GM12891 (cell line): ENCODE measurements around the gene GPS1.

ENCODE experiments used
- DNase-seq: peaks from one replicate; pipeline ENCODE4 v3.0.0; 2011; ENCODE audit warnings: low spot score; ENCODE audit not compliant: insufficient read length
- FAIRE-seq: peaks from 2 replicates; lab custom pipeline; 2011; peaks lifted over from hg19 to GRCh38; lab: Jason Lieb, UNC
- PAX5 ChIP-seq: IDR thresholded peaks from 2 replicates; pipeline ENCODE4 v1.6.1; 2011; ENCODE audit warnings: low read length, moderate library complexity, mild to moderate bottlenecking; ENCODE audit not compliant: insufficient read depth, severe bottlenecking
- POLR2A ChIP-seq: IDR thresholded peaks from 2 replicates; pipeline ENCODE4 v1.6.1; 2011; ENCODE audit warnings: low read depth, low read length, control low read depth
- POLR2AphosphoS5 ChIP-seq: IDR thresholded peaks from 2 replicates; pipeline ENCODE4 v1.6.1; 2011; ENCODE audit warnings: low read depth, low read length, control low read depth
- POU2F2 ChIP-seq: IDR thresholded peaks from 2 replicates; pipeline ENCODE4 v1.6.1; 2011; ENCODE audit warnings: low read depth, mild to moderate bottlenecking, control low read depth, low read length, moderate library complexity
- SPI1 ChIP-seq: IDR thresholded peaks from 2 replicates; pipeline ENCODE4 v1.6.1; 2011; ENCODE audit warnings: low read depth, low read length, control low read depth
- TAF1 ChIP-seq: IDR thresholded peaks from 2 replicates; pipeline ENCODE4 v1.6.1; 2011; ENCODE audit warnings: low read depth, low read length, control low read depth

GPS1 gene

DNA sequence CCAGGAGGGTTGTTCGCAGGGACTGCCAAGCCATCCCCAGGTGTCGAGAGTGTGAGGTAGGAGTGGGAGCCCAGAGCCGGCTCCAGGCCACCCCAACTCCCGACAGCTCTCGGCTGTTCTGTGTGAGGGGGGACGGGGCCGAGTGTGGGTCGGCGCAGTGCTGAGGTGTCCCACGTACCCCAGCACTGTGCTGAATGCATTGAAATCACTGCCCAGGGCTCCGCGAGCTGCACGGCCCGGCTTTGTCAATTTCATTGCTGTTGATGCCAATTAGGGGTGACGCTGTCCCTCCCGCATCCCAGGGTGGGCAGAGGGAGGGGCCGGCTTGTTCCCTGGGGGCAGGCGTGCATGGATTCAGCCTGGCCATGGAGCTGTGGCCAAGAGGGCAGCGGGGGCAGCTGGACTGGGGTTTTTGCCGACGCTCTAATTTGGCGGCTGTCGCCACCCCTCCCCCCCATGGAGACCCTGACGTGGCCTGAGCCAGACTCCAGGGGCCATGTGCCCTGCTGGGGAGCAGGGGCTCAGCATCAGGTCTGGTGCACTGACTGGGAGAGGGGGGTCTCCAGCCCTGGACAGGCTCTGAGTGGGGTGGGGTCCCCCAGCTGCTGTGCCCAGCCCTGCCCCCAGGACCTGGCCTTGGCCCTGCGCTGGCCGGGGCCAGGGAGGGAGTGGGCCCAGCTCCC is 43.3 kb upstream of the GPS1 start:
- FAIRE-seq (no peak), DNase-seq (no peak)
- TF ChIP-seq POLR2A (no peak), TAF1 (no peak)

DNA sequence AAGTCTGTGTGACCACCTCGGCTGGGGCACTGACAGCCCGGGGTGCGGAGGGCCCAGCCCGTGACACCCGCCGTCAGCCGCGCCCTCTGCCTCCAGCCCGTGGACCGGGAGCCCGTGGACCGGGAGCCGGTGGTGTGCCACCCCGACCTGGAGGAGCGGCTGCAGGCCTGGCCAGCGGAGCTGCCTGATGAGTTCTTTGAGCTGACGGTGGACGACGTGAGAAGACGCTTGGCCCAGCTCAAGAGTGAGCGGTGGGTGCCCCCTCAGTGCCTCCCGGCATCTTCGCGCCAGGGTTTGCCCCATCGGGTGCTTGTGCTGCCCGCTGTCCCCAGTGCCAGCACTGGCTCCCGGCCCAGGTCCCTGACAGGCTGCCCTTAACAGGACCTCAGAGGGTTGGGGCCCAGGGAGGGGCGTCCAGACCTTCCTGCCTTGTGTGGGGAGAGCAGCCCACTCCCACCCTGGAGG is 42.7 kb upstream of the GPS1 start:
- DNase-seq (no peak), FAIRE-seq (no peak)
- no peak for TF ChIP-seq PAX5
- no peak for TF ChIP-seq POU2F2
- TF ChIP-seq TAF1 = no peak
- no peak for TF ChIP-seq POLR2A
- TF ChIP-seq SPI1 = no peak
- no peak for TF ChIP-seq POLR2AphosphoS5

DNA sequence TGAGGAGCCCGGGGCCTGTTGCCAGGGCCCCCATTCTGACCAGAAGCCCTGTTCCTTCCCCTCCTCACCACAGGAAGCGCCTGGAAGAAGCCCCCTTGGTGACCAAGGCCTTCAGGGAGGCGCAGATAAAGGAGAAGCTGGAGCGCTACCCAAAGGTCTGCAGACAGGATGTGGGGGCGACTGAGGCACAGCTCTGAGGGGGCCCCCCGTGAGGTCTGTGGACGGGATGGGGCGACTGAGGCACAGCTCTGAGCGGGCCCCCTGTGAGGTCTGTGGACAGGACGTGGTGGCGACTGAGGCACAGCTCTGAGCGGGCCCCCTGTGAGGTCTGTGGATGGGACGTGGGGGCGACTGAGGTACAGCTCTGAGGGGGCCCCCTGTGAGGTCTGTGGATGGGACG is 42.3 kb upstream of the GPS1 start:
- FAIRE-seq = no peak
- TF ChIP-seq PAX5 = no peak
- TF ChIP-seq POLR2A = no peak
- TF ChIP-seq TAF1 = no peak
- no peak for TF ChIP-seq POLR2AphosphoS5
- TF ChIP-seq SPI1 = no peak
- TF ChIP-seq POU2F2 = no peak
- DNase-seq = no peak

DNA sequence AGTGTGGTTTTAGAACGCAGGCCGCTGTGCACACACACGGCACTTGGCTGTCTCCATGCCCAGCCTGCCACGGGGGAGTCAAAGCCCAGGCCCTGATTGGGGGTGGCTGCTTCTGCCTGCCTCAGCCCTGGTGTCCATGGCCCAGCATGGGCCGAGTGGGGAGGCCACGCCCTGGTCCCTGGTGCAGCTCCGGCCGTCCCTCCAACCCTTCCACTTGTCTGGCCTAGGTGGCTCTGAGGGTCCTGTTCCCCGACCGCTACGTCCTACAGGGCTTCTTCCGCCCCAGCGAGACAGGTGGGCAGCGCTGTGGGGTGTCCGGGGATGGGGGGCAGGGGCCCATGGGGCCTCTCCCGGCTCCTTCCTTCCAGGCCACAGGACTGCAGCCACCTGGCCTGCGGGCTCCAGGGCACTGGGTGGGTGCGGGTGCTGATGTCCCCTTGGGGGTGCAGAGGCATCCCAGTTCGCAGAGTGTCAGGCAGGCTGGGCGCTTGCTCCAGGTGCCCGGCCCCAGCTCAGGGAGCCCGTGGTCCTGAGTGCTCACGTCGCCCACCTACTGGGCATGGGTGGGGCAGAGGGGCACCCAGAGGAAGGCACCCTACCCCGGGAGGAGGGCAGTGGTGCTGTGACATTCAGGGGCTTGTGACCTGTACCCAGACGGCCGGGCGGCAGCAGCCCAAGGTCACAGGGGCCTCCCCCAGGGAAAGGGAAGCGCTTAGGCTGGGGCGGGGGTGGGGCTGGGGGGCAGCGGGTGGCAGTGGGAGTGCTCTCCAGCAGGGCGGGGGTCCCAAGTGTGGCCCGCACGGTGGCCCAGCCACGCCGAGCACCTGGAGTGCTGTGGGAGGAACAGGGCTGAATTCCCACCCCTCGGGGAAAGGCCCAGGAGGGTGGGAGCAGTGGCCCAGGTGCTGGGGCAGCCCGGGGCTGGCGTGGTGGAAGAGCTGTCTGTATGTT is 40.8 kb upstream of the GPS1 start:
- DNase-seq (no peak), FAIRE-seq (no peak)
- no peak for TF ChIP-seq TAF1
- no peak for TF ChIP-seq POLR2A
- no peak for TF ChIP-seq PAX5
- no peak for TF ChIP-seq POU2F2
- no peak for TF ChIP-seq POLR2AphosphoS5
- TF ChIP-seq SPI1 = no peak

DNA sequence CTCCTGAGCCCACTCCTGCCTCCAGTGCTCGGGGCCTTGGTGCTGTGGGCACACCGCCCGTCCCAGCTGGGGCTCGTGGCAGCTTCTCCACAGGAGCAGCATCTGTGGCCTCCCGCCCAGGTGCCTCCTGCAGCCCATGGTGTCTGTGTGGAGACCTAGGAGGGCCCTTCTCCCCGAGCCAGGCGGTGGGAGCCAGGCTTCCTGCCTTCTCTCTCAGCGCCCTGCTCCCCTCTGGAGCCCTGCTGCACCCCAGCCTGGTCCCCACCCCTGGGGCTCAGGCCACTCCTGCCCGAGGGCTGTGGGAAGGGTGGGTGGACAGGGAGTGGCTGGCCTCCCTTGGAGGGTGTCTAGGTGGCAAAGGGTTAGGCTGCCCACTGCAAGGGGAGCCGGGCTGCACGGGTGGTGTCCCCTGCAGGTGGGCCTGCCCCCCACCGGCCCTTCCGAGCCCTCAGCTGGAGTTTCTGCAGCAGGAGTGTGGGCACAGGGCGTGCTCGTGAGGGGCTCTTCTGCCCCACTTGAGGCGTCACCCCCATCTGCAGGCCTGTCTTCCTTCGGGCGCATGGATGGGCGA is 40.0 kb upstream of the GPS1 start:
- TF ChIP-seq POLR2A = no peak
- TF ChIP-seq PAX5 = no peak
- TF ChIP-seq POLR2AphosphoS5 = no peak
- TF ChIP-seq TAF1 = no peak
- TF ChIP-seq SPI1 = no peak
- TF ChIP-seq POU2F2 = no peak
- FAIRE-seq (no peak), DNase-seq (no peak)

DNA sequence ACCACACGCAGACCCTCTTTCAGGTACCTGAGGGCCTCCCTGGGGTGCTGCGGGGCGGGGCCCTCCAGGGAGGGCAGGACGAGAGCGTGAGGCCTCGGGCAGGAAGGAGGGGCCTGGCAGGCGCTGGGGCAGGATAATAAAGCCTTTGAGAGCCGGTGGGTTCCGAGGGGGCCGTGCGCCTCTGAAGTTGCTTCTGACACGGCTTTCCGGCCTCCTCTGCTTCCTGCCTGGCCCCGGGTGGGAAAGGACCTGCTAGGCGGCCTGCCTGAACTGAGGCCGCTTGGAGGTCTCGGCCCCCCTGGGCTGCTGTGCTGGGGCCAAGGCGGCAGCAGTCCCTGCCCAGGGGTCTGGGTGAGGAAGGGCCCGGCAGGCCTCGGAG is 39.4 kb upstream of the GPS1 start:
- TF ChIP-seq TAF1 (no peak), PAX5 (no peak)
- FAIRE-seq = no peak
- DNase-seq = no peak

DNA sequence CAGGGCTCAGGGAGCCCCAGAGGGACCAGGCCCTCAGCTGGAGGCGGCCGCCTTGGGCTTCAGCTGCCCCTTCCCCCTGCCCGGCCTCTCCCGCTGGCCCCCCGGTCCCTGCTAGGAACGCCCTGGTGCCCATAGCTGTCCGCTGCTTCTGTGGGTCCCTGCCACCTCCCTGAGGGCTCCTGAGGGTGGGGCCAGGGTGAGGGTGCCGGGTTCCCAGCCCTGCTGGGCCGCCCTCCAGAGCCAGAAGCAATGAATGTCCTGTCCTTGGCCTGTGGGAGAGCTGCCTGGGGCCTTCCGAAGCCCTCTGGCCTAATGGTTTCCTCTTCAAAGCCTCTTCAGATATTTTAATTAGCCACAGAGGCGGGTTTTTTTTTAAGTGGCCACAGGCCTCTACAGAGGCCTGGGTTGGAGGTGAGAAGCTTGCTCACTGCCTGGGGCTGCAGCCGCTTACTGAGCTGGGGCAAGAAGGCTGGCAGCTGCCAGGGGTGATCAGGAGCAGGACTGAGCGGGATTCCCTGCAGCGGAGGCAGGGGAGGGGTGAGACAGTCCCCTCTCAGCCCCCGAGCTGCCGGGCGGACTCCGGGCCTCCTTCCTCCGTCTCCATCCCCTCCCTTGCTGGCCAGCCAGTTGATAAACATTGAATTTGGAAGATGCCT is 38.9 kb upstream of the GPS1 start:
- DNase-seq (no peak), FAIRE-seq (no peak)
- no peak for TF ChIP-seq PAX5
- no peak for TF ChIP-seq TAF1
- TF ChIP-seq POLR2AphosphoS5 = no peak

DNA sequence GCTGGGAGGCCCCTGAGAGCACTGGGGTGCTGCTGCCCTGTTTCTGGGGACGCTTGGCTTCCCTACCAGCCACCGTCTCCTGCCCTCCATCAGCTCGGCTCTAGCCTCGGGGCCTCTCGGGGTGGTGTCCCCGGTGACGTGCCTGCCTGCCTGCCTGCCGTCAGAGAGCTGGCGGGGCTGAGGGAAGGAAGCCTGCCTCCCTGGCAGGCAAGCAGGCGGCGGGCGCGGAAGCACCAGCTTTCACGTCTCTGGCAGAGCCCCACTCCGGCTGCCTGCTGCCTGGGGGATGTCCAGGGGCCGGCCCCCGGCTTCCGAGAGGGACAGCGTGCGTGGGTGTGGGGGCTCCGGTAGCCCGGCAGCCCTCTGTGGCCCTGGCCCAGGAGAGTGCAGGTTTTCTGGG is 38.4 kb upstream of the GPS1 start:
- FAIRE-seq (no peak), DNase-seq (no peak)
- TF ChIP-seq PAX5 (no peak), POLR2A (no peak), TAF1 (no peak), SPI1 (no peak), POLR2AphosphoS5 (no peak), POU2F2 (no peak)

DNA sequence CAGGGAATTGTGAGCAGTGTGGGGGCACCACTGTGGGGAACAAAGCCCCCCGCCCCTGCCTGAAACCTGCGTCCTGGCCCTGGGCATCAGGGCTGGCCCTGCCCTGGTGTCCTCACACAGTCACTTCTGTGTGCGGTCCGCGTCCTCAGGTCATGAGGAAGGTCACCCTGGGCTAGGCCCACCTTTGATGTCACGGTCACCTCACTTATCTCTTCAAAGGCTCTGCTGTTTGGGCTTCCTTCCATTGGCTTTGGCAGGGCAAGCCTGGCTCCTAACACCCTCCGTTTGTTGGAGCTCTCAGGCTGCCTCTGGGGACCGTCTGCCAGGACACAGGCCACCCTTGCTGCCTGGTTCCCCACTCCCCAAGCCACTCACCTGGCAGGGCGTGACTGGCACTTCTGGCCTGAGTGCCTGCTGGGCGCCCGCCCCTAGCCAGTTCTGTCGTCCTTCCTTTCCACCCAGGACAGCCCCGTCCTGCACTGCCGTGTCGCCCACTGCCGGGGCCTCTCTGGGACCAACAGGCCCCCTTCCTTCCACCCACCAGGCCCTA is 37.9 kb upstream of the GPS1 start:
- FAIRE-seq (no peak), DNase-seq (no peak)
- no peak for TF ChIP-seq POU2F2
- no peak for TF ChIP-seq POLR2A
- no peak for TF ChIP-seq TAF1
- no peak for TF ChIP-seq SPI1
- no peak for TF ChIP-seq PAX5

DNA sequence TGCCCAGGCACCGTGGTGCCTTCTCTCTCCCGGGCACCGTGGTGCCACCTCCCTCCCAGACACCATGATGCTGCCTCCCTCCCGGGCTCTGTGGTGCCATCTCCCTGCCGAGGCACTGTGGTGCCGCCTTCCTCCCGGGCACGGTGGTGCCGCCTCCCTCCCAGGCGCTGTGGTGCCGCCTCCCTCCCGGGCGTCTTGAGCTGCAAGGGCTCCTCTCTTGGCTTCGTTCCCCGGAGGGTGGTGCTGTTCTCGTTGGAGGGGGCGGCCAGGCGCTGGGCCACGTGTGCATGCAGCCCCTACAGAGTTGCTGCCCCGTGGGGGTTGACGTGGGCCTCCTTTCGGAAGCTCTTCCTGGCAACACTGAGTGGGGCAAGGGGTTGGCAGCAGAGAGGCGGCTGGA is 37.3 kb upstream of the GPS1 start:
- no peak for TF ChIP-seq PAX5
- DNase-seq = no peak
- no peak for FAIRE-seq
